Lower leg skin (tissue), 3 donors: ENCODE measurements around the gene TRIM67.

ENCODE experiments used
- CTCF ChIP-seq, 3 donors: fragments of 450-650 bp; IDR thresholded peaks; one replicate each; pipeline ENCODE4 v1.5.1; 2016; ENCODE audit warnings: antibody characterized with exemption in 3 of 3, mild to moderate bottlenecking in 3 of 3, moderate library complexity in 2 of 3
- POLR2A ChIP-seq, 2 donors: fragments of 450-650 bp; IDR thresholded peaks; one replicate each; pipeline ENCODE4 v1.6.1; 2016 to 2017; ENCODE audit warnings: antibody characterized with exemption in 2 of 2, mild to moderate bottlenecking in 1 of 2, moderate library complexity in 1 of 2

- TF ChIP-seq CTCF (IDR thresholded peaks at IDR 0.05), result no peak
- no peak for TF ChIP-seq POLR2A (IDR thresholded peaks at IDR 0.05)
Observed at GRCh38 chr1:231165371-231165770, 3.5 kb downstream of the TRIM67 start.
